Heart left ventricle (tissue), 16 donors: ENCODE measurements around the gene CRTC2. TPM values are rescaled to one million over a fixed set of nuclear protein-coding genes. Genes with fewer than 3 reads are reported as not detected.

Experiments
- ATAC-seq, 4 donors: fragments of 200-7000 bp; cut with Tn5 transposase; one replicate each; pipeline ENCODE4 v1.9.1; 2020 to 2022; ENCODE audit warnings: moderate library complexity in 4 of 4, mild to moderate bottlenecking in 3 of 4, moderate number of reproducible peaks in 1 of 4
- DNase-seq, 5 donors: peaks; one replicate each; pipeline ENCODE4 v3.0.0-alpha.2; 2020
- H3K27ac ChIP-seq, 12 donors: fragments of 200-600 bp; sonication (generic) in 4 of 12; one replicate each; pipeline versions ENCODE4 v1.5.0 to v1.8.0; 2016 to 2022; ENCODE audit warnings: mild to moderate bottlenecking in 2 of 12
- H3K27me3 ChIP-seq, 9 donors: fragments of 200-600 bp; sonication (generic) in 2 of 9; one replicate each; pipeline versions ENCODE4 v1.5.1 to v1.8.0; 2016 to 2022; ENCODE audit warnings: mild to moderate bottlenecking in 3 of 9
- H3K36me3 ChIP-seq, 9 donors: fragments of 200-600 bp; sonication (generic) in 2 of 9; one replicate each; pipeline versions ENCODE4 v1.5.0 to v1.8.0; 2018 to 2022; ENCODE audit warnings: mild to moderate bottlenecking in 2 of 9
- H3K4me1 ChIP-seq, 12 donors: fragments of 200-600 bp; sonication (generic) in 4 of 12; one replicate each; pipeline versions ENCODE4 v1.5.0 to v1.8.0; 2016 to 2022; ENCODE audit warnings: mild to moderate bottlenecking in 3 of 12
- H3K4me3 ChIP-seq, 12 donors: fragments of 200-600 bp; sonication (generic) in 4 of 12; one replicate each; pipeline versions ENCODE4 v1.5.0 to v1.8.0; 2017 to 2022; ENCODE audit warnings: mild to moderate bottlenecking in 9 of 12, moderate library complexity in 4 of 12
- H3K9me3 ChIP-seq, 12 donors: fragments of 200-600 bp; sonication (generic) in 4 of 12; one replicate each; pipeline versions ENCODE4 v1.5.0 to v1.8.0; 2016 to 2022; ENCODE audit warnings: mild to moderate bottlenecking in 1 of 12
- POLR2A ChIP-seq, 2 donors: fragments of 450-650 bp; IDR thresholded peaks; one replicate each; pipeline ENCODE4 v1.6.1; 2017; ENCODE audit warnings: antibody characterized with exemption in 2 of 2, mild to moderate bottlenecking in 2 of 2, moderate library complexity in 2 of 2
- WGBS, 4 donors: extraction: QIAGEN DNeasy Blood & Tissue Kit in 2 of 4; methylation state at CpG; one replicate each; pipeline versions ENCODE4 v1.1.5 to v1.1.7; 2013 to 2018; 5-methylcytosine and 5-hydroxymethylcytosine counted together
- intact Hi-C, 10 donors: fragments of 100-400 bp; cut with DNase I; formaldehyde crosslinking; loops; one replicate each; pipeline versions ENCODE4 v1.11.1 to v1.14.2; 2022
- polyA plus RNA-seq, 2 donors: library from polyadenylated mRNA; stranded (reverse); fragments of 200-250 nt; gene quantifications; one replicate each; pipeline ENCODE4 v1.2.3, GENCODE V29; 2013
- total RNA-seq, 9 donors: library from RNA; depleted of rRNA in 2 of 9; stranded (reverse); fragments of >200 nt in 2 of 9; fragmentation: NEBNext Ultra II Directional in 3 of 9; extraction: Animal tissue kit (Norgen Biotek cat#: 25700) in 3 of 9; gene quantifications; one replicate each; pipeline versions ENCODE4 v1.1.0 to v1.2.4, GENCODE V29; 2016 to 2023
- TF ChIP-seq, protein P1 (sequence below), 12 donors: fragments of 200-600 bp; sonication (generic) in 4 of 12; IDR thresholded peaks; one replicate each; pipeline versions ENCODE4 v1.5.0 to v1.8.0; 2018 to 2022; ENCODE audit warnings: antibody characterized with exemption in 12 of 12, mild to moderate bottlenecking in 5 of 12
- donor health status: ischemic (EF 13 %, LVEDD 7.1; RV severe dilation, severe dysfunction).
- donor health status: healthy with polysubstance abuse.
- donor health status: DM: no; HTN: yes; CAD: no.
- donor health status: DM: no; HTN: no; CAD: no.
- donor health status: ischemic (EF 25% LVEDD 6.9; RV normal size, moderate dysfunction).
- donor health status: ischemic (EF 25% LVEDD 5.7; RV mildly dilated, moderate dysfunction).
- donor health status: healthy.
- donor health status: DM: yes; HTN: yes; CAD: no.
- donor health status: ischemic (EF 35%, LVEDD 5.7; RV mildly dilated, moderate dysfunction).
- donor health status: nonischemic (EF 11% LVEDD 7.7; RV severe dilation, severe dysfunction).
- donor health status: DM: yes; HTN: yes; CAD: no.
- donor health status: PGD.
- donor health status: ischemic (EF 29% LVEDD 5.4; RV normal size, mild dysfunction).
- donor health status: nonischemic (EF 23%, LVEDD 6.1; RV moderate dilation, normal function).

Gene CRTC2
- total and polyA plus RNA-seq, 11 donors = 11.0 to 27.8 (median 21.2) TPM

- 77 to 86% (median 84%) methylated on average over 9 to 15 of the region's 15 CpGs for WGBS, 4 donors
Measured at GRCh38 chr1:153944005-153944826, 14.2 kb downstream of the CRTC2 start.

GRCh38 chr1:153942766-153943549 lies 15.5 kb downstream of the CRTC2 start:
- Histone ChIP-seq H3K4me1 (peaks cover 0 to 43% (median 29%) of the 10 kb centered on the region in 12 donors), H3K36me3 (peaks cover 0 to 69% (median 56%) of the 10 kb centered on the region in 9 donors), H3K27ac (peak overlapping the region in 10 of 12 donors; percentile 17 to 100 (median 50)), H3K9me3 (no peaks in the 10 kb centered on the region), H3K27me3 (no peaks in the 10 kb centered on the region), H3K4me3 (no peak overlapping the region)
- intact Hi-C loops = loop anchor here in 4 of 10 donors (2.0 to 10.0 kb wide), 2 partner anchors 16 to 148 kb away; no protein-coding TSS in a partner anchor
- WGBS, 4 donors = 74 to 77% (median 76%) methylated on average over 8 to 11 of the region's 11 CpGs
- DNase-seq = no peak
- TF ChIP-seq, protein P1, sequence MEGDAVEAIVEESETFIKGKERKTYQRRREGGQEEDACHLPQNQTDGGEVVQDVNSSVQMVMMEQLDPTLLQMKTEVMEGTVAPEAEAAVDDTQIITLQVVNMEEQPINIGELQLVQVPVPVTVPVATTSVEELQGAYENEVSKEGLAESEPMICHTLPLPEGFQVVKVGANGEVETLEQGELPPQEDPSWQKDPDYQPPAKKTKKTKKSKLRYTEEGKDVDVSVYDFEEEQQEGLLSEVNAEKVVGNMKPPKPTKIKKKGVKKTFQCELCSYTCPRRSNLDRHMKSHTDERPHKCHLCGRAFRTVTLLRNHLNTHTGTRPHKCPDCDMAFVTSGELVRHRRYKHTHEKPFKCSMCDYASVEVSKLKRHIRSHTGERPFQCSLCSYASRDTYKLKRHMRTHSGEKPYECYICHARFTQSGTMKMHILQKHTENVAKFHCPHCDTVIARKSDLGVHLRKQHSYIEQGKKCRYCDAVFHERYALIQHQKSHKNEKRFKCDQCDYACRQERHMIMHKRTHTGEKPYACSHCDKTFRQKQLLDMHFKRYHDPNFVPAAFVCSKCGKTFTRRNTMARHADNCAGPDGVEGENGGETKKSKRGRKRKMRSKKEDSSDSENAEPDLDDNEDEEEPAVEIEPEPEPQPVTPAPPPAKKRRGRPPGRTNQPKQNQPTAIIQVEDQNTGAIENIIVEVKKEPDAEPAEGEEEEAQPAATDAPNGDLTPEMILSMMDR (IDR thresholded peaks at IDR 0.05) = no peak
- no peak for TF ChIP-seq POLR2A (IDR thresholded peaks at IDR 0.05)
- ATAC-seq = no peak

More at GRCh38 chr1:153944005-153944826, 14.2 kb downstream of the CRTC2 start:
- ATAC-seq (no peak), DNase-seq (no peak)
- Histone ChIP-seq H3K9me3 (no peaks in the 10 kb centered on the region), H3K36me3 (peaks cover 0 to 69% (median 57%) of the 10 kb centered on the region in 9 donors), H3K4me3 (peak overlapping the region in 11 of 12 donors; percentile 6 to 100 (median 89)), H3K27me3 (no peaks in the 10 kb centered on the region), H3K4me1 (peaks cover 0 to 43% (median 29%) of the 10 kb centered on the region in 12 donors), H3K27ac (peak overlapping the region; percentile 97 to 100 (median 100))
- intact Hi-C loops = loop anchor here in 6 of 10 donors (1.0 to 10.0 kb wide), 3 partner anchors 12 to 149 kb away; partner anchors contain the start of gene GATAD2B (in 1 of the 6)
- TF ChIP-seq, protein P1 (IDR thresholded peaks at IDR 0.05) = no peak
- no peak for TF ChIP-seq POLR2A (IDR thresholded peaks at IDR 0.05)

DNA sequence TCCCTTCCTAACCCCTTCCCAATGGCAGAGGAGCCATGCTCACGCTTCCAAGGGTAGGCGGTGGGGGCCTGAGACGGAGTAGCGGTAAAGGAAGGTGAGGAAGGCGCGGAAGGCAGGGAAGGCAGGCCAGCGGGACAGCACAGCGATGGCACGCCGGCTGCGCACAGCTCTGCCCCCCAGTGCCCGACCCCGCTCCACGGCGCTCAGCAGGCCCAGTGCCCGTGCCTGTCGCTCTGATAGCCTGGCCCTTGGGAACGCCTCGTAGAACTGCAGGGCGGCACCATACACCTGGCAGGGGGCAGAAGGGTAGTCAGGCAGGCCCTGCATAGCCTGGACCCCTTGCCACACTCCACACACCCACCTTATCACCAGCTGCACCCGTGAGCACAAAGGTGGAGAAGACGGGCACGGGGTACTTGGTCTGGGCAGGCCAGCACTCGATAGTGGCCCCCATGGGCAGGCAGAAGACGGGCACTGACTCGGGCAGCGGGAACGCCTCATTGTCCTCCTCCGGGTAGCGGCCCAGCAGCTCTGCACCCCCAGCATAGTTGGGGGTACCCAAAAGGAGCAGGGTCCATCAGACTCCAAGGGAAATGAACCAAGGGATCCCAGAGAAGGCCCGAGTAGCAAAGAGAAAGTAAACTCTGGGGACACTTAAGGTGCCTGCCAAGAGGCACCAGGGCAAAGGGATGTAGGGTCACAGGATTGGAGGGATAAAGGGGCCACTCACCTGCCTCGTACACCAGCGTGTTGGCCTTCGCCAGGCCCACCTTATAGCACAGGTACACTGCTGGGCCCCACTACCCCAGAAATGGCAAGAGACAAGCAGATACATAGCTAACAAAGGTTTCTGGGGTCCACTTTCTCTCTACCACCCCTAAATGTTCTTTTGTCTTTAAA lies 16.3 kb downstream of the CRTC2 start:
- Histone ChIP-seq H3K27ac (peak overlapping the region in 3 of 12 donors; percentile 48 to 100 (median 99)), H3K36me3 (peaks cover 0 to 69% (median 56%) of the 10 kb centered on the region in 9 donors), H3K4me3 (no peak overlapping the region), H3K9me3 (no peaks in the 10 kb centered on the region), H3K27me3 (no peaks in the 10 kb centered on the region), H3K4me1 (peaks cover 0 to 41% (median 28%) of the 10 kb centered on the region in 12 donors)
- DNase-seq = no peak
- intact Hi-C loops = loop anchor here in 4 of 10 donors (2.0 to 10.0 kb wide), 2 partner anchors 15 to 147 kb away; no protein-coding TSS in a partner anchor
- 92 to 95% (median 94%) methylated on average over 31 to 34 of the region's 34 CpGs for WGBS, 4 donors
- TF ChIP-seq, protein P1 (IDR thresholded peaks at IDR 0.05) = no peak
- TF ChIP-seq POLR2A (IDR thresholded peaks at IDR 0.05) = no peak
- no peak for ATAC-seq
